SKM-1 (cell line): Measurements from ENCODE around the gene WWOX.
"Not testable (repeated sequence)": the region's sequence is repeated elsewhere in the genome, so short reads cannot be mapped to it uniquely, and the experiment has no call there.

Experiments
- DNase-seq: peaks from one replicate; lab custom pipeline; 2025; ENCODE audit not compliant: unreplicated experiment; lab: John Stamatoyannopoulos, UW

The WWOX gene

GRCh38 chr16:78594191-78594590 is 494.7 kb downstream of the WWOX start:
- DNase-seq: no peak

DNA sequence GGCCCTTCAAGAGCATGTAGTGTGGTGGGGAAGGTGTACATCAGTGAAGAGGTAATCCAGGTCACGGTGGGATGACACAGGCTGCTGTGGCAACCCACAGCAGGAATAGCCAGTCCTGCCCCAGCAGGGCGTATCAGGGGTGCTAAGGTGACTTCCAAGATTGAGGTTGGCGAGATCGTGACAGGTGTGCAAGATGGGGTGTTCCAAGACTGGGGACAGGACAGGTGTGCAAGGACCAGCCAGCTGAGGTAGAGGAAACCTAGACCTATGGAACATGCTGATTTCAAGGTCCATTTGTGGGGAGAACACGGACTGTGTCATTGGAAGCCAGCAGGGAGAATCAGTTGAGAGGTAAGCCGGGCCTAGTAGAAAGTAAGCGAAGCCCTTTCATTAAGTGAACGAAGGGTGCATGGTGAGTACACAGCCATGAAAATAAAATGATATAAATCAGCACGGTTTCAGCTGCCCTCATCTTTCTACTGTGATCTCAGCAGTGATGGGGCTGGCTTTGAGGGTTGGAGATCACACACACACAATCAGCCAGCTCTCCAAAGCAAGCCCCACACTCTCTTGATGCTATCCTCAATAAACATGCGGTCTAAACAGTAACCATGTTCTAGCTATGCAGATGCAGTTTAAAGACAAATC is 497.0 kb downstream of the WWOX start:
- DNase-seq: no peak

DNA sequence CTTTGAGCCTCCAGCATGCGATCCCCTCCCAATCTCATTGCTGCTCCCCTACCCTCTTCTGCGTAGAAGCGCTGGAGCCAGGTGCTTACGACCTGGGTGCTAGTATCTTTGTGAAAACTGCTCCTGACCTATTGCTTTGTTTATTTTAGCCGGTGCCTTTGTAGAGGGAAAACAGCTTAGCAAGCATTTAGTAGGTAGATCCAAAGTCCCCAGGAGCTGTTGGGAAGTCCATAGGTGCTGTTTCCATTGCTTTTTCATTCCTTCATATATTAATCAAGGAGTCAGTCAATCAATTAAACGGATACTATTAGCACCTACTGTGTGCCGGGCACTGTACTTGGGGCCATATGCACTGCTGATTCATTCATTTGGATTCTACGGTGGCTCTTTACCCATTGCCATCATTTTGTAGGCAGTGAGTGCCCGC is 497.6 kb downstream of the WWOX start:
- DNase-seq: no peak

GRCh38 chr16:78597809-78598570 is 498.5 kb downstream of the WWOX start:
- DNase-seq: no peak

DNA sequence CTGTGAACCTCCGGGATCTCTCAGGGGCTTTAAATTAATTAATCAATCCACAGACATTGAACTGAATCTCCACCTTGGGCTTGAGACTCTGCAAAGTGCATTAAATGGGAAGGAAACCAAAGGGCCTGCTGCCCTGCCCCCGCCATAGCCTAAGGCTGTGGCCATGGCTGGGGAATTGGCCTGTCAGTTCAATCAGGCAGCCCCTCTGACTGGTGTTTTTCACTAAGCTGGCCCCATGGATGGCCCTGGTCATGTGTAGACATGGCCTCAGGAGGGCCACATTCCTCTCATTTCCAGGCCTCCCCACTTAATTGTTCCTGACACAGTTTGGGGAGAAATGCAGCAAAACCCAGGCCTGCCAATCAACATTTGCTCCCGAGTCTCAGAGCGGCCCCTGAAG is 499.8 kb downstream of the WWOX start:
- no peak for DNase-seq

GRCh38 chr16:78604423-78605062 is 505.1 kb downstream of the WWOX start:
- not testable (repeated sequence) for DNase-seq

DNA sequence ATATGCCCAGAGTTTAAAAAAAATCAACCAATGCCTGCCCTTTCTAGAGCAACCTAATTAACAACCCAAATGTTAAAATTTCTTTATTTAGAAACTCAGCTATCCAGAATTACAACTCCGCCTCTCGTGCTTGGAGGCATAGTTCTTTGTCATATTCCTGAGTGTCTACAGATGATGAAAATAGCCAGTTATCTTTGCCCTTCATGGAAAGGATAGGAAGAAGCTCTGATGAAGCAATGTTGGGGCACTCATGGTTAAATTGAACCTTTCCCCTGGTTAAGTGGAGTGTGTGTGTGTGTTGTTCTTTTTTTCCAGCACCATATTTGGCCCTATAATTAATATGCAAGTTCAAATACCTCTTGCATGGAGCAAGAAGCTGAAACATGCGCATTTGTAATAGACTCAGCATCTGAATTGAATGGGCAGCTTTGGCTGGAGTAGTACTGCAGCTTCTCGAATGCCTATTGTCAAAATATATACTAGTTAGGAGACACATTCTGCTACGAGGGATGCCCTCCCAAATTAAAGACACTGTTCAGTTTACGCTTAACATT is 506.2 kb downstream of the WWOX start:
- DNase-seq: no peak

- DNase-seq: no peak
Observed at GRCh38 chr16:78606545-78606944, 507.1 kb downstream of the WWOX start.

DNA sequence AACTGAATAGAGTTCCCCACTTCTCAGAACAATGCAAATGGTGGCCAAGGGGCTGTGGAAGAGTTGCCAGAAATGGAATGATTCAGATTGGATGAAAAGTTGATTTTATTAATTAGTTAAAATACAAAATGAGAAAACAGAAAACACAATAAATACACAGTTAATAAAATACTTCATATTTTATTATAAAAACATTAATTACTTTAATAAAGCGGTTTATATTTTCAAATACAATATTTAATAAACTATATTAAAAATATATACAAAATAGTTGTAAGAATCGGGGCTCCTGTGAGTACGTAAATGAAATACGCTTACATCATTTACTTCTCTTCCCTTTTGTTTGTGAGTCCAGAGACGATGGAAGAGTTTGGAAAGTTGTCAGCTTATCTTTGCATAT is 507.6 kb downstream of the WWOX start:
- no peak for DNase-seq

GRCh38 chr16:78607465-78607864 is 508.0 kb downstream of the WWOX start:
- no peak for DNase-seq

GRCh38 chr16:78608305-78608776 is 508.9 kb downstream of the WWOX start:
- DNase-seq: no peak

DNA sequence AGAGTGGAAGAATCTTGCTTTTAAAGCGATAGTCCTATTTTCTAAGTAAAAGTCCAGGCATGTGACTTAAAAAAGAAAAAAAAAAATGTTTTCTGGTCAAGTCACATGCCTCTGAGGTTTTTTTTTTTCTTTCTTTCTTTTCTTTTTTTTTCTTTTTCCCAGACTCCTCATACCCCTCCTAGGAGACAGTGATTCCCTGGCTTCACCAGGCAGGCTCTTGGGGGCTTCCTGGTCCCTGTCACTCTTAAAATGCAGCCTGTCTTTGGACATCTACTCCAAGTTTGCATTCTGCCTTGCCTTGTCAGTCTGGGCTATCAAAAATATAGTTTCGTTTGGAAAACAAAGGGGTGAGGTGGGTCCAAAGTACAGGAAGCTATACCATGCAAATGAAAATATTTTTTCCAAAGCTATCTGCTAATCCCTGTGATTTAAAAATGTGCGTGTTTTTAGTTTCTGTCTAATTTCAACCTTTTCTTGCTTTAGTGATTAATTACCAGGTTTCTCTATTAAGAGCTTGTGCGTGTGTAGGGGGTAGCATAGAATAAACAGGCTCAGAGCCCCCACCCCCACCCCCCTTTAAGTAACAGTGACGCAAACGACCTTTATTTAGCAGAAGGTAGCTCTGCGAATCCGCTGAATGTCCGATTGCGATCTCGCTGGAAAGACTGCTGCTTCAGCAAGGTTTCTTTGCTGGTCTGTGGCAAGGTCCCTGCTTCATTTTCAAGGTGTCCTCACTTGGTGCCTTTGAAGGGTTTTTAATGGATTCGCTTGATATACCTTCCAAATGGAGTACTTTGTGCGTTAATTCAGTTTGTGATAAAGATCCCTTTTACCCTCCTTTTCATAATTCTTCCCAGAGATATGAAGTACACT is 510.2 kb downstream of the WWOX start:
- DNase-seq: no peak

DNA sequence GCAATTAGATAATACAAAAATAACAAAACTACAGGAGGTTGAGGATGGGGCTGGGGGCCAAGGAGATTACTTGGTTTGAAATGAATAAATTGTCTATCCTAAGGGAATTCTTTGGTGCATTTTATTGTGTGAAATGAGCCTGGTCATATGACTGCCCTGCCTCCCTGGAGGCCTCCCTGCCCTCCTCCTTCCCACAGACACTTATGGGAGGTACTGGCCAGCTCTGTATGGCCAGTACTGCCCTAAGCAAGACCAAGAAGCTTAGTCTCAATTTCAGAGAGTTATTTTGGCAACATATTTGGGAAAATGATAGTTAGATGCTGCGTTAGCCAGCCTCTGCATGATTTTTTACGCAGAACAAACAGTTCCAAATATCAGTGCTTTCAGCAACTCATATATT is 511.9 kb downstream of the WWOX start:
- no peak for DNase-seq

DNA sequence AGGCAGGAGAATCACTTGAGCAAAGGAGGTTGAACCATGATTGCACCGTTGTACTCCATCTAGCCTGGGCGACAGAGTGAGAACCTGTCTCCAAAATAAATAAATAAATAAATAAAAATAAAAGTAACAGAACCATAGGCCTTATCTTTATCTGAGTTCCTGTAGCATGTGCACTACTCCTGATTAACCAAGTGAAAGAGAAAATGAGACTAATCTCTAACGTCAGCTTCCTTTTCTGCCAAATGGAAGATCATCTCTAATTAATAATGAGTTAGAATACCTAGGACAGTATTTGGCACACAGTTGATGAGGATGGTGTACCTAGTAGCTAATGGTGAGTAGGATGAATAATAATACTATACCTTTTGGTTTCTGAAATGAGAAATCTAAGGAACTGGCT is 520.4 kb downstream of the WWOX start:
- no peak for DNase-seq

GRCh38 chr16:78620291-78620690 is 520.8 kb downstream of the WWOX start:
- no peak for DNase-seq

DNA sequence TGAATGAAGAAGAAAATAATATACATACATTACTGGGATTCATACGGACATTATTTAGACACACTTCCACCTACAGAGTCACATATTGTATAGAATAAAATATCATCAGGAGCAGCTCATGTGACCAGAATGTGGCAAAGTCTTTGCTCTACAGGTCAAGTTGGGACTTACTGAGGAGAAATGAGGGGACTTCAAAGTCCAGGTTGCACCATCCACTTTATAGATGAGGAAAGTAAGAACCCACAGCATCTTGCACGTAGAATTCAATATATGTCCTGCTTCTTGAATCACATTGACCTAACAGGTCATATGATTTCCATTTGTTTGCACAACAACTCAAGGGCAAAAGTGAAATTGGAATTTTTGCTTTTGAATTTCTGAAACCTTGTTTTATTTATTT is 524.3 kb downstream of the WWOX start:
- no peak for DNase-seq

DNA sequence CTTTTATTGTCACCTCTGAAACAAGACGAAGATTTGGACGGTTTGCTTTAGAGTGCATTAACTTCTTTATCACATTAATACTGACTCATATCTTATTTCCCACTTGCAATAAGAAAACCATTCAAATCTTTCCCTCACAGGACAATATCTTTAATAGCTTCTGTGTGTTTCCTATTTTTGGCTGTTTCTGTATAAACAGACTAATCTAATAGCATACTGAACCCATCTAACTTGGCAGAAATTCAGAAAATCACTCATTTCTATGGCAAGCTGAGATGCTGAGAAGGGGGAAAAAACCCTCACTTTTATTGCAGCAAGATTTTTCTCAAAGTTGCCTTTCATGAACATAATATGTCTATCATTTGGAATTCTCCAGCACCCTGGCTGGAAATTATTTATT is 524.9 kb downstream of the WWOX start:
- no peak for DNase-seq

GRCh38 chr16:78628461-78629045 is 529.1 kb downstream of the WWOX start:
- DNase-seq: no peak

GRCh38 chr16:78629173-78629572 is 529.7 kb downstream of the WWOX start:
- DNase-seq: no peak

- no peak for DNase-seq
Observed at GRCh38 chr16:78630102-78630501, 530.6 kb downstream of the WWOX start.
